Epidermal melanocyte (primary cell): ENCODE results near the gene MBD3.

ENCODE experiments used
- DNase-seq: peaks from one replicate; pipeline ENCODE4 v3.0.0; 2011; ENCODE audit warnings: low spot score; ENCODE audit not compliant: insufficient read length

The MBD3 gene

DNA sequence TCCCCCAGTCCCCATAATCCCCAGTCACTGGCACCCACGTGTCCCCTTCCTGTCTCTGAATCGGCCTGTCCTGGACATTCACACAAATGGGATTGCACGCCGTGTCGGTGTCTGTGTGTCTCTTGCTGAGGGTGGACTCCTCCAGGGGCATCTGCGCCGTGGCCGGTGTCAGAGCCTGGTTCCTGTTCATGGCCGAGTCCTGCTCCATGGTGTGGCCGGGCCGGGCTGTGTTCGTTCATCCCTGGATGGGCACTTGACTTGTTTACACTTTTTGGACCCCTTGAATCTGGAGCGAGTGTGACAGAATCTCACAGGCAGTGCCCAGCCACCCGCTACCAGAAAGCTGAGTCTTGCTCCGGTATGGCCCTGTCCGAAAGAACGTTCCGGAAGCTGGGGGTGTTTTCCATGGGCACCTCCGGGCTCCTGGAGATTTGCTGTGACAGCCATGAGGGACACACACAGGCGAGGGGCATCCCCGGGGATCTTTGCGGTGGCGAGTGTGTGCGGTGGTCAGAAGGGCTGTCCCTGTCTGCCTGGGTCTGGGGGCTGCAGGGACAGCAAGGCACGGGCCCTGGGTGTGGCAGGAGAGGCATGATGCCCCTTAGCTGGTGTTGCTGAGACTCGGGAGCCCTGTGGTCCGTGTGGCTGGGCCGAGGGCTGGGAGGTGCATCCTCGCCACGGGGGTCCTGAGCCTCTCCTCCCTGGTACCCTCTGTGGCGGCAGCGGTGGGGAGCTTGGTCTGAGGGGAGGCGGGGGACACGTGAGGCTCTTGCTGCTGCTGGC, 18.1 kb downstream of the MBD3 start:
- DNase-seq = no peak

DNA sequence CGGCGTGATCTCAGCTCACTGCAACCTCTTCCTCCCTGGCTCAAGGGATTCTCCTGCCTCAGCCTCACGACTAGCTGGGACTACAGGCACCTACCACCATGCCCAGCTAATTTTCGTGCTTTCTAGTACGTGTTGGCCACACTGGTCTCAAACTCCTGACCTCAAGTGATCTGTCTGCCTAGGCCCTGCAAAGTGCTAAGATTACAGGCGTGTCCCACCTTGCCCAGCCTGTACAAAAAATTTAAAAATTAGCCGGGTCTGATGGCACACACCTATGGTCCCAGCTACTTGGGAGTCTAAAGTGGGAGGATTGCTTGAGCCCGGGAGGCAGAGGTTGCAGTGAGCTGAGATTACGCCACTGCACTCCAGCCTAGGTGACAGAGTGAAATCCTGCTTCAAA, 19.9 kb downstream of the MBD3 start:
- no peak for DNase-seq

DNA sequence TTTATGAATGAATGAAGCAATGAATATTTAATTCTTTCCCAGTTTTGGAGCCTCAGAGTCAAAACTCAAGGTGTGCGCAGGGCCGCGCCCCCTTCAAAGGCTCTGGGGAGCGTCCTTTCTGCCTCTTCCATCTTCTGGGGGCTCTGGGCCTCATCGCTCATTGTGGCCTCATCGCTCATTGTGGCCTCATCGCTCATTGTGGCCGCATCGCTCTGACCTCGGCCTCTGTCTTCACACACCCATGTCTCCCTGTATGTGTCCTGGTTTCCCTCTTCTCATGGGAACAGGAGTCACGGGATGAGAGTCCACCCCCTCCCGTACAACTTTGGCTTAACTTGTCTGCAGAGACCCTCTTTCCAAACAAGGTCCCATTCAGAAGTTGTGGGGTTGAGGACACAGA, 21.3 kb downstream of the MBD3 start:
- DNase-seq = no peak

DNA sequence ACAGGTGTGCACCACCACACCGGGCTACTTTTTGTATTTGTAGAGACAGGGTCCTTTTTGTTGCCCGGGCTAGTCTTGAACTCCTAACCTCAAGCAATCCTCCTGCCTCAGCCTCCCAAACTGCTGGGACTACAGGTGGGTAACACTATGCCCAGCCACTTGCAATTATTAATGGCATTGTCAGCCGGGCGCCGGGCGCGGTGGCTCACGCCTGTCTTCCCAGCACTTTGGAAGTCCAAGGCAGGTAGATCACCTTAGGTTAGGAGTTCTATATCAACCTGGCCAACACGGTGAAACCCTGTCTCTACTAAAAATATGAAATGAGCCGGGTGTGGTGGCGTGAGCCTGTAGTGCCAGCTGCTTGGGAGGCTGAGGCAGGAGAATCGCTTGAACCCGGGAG, 21.8 kb downstream of the MBD3 start:
- no peak for DNase-seq

DNA sequence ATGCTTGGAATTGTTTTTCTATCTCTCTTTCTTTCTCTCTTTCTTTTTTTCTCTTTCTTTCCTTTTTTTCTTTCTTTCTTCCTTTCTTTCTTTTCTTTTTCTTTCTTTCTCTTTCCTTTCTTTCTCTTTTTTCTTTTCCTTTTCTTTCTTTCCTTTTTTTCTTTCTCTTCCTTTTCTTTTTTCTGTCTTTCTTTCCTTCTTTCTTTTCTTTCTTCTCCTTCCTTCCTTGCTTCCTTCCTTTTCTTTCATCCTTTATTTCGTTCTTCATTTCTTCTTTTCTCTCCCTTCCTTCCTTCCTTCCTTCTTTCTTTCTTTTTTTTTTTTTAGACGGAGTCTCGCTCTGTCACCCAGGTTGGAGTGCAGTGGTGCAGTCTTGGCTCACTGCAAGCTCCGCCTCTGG, 22.7 kb downstream of the MBD3 start:
- DNase-seq = no peak

DNA sequence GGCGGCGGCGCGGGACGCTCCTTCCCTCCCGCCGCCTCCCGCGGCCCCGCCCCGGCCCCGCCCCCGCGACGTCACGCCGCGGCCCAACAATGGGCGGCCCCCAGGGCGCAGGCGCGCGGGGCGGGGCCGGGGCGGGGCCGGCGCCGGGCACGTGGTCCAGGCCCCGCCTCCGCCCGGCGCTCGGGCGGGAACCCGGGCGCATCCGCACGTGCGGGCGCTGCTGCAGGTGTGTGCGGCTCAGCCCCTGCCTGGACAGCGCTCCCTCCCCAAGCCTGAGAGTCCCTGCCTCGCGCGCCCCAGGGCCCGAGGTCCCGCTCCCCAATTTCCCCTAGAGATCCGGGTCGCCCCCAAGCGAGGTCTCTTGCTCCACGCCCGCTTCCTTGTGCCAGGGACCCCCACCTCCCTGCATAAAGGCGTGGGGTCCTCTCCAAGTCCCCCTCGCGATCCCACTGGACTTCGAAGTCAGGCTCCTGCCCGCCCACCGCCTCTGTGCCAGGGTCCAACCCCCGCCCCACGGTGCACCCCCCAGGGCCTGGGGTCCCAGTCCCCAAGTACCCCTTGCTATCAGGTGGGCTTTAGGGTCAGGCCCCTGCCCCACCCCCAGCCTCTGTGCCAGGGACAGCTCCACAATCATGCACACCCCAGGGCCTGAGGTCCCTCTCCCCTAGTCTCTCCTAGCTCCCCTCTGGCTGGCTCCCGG, 24.2 kb downstream of the MBD3 start, which contains the start of gene MEX3D:
Gene MEX3D (minus strand): TSS at position 6 of the 700 bp plus-strand sequence. CDS start 267 bp downstream, outside the sequence.
- peak; percentile 94 for DNase-seq

DNA sequence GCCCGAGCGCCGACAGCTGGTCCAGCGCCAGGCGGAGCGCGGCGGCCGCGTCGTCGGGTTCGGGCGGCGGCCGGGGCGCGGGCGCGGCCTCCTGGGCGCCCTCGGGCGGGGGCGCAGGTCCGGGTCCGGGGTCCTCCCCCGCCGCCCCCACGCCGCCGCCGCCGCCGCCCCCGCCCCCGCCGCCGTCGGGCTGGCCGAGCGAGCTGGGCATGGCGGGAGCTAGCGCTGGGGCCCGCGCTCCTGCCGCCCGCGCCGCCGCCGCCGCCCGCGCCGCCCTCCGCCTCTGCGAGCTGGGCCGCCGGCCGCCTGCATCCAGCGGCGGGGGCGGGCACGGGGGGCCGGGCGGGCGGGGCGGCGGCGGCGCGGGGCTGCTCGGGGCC, 24.8 kb downstream of the MBD3 start:
- no peak for DNase-seq

DNA sequence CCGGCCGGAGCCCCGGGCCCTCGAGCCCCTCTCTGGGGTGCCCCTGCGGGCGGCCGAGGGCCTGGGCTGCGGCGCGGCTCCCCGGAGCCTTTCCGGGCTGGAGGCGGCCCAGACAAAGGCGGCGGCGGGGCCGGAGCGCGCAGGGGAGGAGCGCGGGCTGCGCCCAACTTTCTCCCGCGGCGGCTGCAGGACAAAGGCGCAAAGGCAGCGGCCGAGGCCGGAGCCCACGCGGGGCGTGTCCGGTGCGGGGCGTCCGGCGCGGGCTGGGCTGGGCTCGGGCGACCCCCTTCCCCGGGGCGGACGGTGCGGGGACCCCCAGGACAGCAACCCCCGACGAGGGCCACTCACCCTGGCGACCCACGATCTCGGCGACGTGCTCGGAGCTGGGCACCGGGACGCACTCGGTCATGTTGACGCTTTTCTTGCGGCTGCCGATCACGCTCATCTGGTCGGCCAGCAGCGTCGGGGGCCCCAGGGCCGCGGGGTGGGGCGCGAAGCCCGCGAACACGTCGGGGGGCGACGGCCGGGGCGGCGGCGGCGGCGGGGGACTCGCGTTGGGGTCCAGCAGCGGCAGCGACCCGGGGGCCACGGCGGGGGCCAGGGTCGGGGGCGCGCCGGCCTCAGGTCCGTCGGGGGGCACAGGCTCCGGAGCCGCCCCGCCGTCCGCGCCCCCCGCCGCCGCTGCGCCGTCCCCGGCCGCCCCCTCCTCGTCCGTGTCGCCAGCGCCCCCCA, 25.4 kb downstream of the MBD3 start:
- DNase-seq = peak; percentile 69

DNA sequence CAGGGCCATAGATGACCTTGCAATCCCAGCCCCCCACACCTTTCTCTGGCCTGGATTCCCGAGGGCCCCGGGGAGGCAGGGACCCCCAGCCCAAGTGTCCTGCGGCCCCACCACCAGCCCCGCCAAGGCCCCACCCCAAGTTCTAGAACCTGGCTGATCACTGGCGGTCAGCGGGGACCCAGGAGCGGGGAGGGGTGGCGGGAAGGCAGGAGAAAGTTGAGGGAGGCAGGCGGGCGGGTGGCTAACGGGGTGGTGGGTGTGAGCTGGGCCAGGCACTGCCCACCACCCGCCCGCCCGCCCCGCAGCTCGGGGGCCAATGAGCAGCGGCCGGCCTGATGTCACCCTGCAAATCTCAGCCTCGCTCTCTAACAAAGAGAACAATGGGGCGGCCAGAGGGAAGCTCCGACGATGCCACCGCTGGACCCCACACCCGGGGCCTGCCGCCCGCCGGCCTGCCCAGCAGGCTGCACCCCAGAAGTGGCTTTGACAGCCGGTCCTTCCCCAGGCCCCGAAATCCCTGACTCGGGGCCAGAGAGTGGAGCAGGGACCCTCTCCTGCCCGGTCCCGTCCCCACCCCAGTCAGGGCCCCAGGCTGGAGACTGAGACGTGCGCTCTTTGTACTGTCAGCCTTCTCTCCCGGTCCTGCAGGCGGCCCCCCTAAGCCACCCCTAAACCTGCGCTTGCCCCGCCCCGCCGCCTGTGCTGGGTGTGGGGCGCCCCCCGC, 26.1 kb downstream of the MBD3 start:
- DNase-seq = peak; percentile 96

DNA sequence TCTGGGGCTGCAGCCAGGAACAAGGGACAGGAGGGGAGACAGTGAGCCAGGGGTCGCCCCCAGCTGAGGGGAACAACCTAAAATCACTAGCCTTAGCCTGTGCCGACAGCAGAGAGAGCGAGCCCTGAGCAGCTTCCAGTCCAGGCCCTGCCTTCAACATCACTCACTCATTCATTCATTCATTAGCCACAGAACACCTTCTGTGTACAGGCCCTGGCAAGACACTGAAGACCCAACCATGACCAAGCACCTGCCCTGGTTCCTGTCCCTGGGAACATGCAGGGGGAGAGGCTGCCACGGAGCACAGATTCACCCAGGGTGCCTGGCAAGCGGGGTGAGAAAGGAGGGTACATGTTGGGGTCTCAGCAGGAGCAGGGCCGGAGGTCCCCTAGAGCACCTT, 29.4 kb downstream of the MBD3 start:
- no peak for DNase-seq

DNA sequence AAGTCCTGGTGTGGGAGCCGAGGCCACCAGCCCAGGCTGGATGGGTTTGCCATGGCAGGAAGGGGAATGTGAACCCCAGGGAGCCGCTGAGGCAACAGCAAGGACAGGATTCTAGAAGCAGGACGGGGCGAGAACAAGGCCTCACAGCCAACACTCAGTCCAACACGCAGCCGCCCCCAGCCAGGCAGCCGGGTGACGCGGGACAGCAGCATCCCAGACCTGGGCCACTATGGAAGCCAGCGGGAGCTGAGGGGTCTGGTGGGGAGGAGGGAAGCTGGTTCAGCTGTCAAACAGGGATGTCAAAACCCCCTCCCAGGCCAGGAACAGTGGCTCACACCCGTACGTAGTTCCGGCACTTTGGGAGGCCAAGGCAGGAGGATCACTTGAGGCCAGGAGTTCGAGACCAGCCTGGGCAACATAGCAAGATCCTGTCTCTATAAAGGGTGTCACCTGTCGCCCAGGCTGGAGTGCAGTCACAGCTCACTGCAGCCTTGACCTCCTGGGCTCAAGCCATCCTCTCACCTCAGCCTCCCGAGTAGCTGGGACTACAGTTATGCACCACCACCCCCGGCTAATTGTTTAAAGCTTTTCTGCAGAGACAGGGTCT, 31.3 kb downstream of the MBD3 start:
- DNase-seq = no peak

DNA sequence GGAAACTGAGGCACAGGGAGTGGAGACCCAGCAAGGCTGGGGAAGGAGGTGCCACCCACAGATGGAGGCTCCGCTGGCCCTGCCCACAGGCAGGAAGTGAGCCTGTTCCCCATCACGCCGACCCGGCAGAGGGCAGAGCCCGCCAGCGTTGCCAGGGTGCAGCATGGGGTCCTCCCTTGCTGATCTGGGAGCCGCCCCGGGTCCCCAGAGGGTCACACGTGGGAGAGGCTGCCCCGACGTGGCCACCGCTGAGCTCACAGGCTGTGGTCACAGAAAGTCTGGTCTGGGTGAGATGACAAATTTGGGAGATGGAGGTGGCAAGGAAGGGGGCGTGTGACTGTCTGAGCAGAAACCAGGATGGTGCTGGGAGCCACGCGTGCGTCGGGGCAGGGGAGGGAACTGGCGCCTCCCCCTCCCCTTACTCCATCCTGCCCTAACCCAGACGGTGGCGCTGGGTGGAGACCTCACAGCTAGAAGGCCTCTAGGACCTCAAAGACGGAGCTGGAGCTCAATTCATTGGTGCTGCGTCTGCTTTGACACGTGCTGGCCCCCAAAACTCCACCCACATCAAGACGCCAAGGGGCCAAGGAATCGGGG, 32.3 kb downstream of the MBD3 start:
- no peak for DNase-seq

DNA sequence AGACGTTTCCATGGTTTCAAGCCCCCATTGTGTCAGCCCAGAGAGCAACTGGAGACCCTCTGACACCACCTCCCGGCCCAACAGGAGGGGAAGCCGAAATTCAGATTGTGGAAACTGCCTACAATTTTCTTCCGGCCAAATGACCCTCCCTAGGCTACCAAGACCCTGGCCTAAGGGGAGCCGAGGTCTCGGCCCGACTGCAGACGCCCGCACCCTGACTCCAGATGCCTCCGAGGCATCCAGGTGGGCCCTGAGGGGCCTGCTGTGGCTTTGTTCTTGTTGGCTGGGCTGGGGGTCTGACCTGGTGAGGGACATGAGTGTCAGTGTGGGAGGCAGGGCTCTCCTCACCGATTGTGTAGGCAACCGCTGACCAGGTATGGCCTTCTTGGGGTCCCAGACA, 34.1 kb downstream of the MBD3 start:
- no peak for DNase-seq

DNA sequence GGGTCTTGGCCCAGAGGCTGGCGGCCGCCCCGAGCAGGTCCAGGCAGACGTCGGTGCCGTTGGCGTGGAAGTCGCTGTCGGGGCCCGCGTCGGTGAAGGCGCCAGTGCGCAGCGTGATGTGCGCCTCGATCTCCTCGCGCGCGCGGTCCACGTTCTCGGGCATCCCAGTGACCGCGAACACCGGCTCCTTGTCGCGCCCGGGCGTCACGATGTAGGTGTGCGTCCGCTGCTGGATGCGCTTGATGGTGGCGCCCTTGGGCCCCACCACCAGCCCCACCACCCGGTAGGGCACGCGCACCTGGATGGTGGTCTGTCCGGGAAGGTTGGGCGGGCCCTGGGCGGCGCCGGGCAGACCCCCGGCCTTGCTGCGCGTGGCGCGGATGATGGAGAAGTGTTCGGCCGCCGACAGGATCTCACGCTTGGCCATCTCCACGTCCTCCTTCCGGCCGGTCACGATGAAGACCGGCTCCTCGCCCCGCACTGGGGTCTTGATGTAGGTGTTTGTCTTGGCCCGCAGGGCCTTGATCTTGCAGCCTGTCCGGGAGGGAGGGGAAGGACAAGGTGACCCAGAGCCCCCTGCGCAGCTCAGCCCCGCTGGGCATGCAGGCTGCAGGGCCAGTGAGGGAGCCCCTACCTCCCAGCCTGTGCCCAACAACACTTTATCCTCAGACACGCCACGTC, 36.1 kb downstream of the MBD3 start:
- no peak for DNase-seq

DNA sequence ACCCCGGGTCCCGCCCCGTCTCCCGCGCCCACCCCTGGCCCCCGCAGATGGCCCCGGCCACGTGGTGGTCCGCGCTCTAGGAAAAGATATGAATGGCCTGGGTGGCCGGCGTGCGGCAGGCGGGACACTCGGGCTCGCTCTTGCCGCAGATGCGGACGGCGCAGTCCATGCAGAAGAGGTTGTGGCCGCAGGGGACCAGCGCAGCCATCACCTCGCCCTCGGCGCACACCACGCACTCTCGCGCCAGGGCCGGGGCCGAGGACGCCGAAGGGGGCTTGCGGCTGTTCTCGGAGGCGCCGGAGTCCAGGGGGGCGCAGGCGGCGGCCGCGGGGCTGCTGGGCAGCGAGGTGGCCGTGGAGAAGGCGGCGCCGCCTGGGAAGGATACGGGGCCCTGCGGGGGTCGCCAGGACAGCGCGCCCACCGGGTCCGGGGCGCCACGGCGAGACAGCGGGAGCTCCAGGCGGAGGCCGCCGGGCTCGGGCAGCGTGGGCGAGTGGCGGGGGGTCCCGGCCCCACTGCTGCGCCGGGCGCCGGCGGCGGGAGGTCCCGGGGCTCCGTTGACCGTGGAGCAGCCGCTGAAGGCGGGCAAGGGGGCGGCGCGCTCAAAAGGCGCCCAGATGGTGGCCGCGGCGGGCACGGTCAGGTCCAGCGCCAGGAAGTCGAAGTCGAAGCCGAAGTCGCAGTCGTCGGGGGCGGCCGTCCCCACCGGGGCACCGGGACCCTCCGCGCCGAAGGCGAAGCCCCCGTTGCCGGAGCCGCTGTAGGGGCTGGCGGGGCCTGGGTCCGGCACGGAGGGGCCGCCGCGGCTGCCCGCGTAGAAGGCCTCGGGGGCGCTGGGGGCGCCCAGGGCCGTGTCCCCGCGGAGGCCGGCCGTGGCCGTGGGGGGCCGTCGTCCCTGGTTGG, 36.9 kb downstream of the MBD3 start:
- DNase-seq = no peak

DNA sequence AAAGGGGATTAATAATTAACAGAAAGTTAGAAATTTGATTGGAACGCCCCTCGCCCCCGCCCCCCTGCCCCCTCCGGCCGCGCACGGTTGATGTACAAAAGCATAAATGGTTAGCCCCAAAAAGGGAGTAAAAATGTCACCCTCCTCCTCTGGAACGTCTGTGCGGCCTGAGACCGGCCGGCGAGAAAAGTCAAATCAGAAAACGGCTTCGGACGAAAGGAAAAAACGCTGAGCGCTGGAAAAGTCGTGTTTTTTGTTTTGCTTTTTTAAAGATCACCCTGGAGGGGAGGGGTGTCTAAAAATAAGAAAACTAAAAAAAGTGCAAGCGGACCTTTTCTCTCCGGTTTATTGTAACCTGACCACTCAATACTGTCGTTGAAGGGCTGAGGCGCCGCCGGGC, 37.7 kb downstream of the MBD3 start:
- DNase-seq = no peak

DNA sequence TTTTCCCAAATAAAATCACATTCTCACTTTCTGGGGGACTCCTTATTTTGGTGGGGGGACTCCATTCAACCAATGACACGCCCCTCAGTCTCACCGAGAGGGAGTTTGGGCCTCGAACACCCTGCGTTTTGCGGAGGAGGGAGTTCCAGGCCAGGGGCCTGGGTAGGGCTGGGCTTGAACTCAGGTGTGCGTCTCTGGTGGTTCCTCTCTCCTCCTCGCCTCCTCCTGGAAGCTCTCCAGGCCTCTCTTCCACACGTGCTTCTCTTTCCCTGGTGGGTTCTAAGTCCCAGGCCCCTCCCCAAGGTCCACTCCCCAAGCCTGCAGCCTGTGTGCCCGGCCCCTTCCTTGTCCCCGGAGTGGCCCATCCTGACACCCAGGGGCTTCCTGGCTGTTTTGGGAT, 39.2 kb downstream of the MBD3 start:
- DNase-seq = no peak

DNA sequence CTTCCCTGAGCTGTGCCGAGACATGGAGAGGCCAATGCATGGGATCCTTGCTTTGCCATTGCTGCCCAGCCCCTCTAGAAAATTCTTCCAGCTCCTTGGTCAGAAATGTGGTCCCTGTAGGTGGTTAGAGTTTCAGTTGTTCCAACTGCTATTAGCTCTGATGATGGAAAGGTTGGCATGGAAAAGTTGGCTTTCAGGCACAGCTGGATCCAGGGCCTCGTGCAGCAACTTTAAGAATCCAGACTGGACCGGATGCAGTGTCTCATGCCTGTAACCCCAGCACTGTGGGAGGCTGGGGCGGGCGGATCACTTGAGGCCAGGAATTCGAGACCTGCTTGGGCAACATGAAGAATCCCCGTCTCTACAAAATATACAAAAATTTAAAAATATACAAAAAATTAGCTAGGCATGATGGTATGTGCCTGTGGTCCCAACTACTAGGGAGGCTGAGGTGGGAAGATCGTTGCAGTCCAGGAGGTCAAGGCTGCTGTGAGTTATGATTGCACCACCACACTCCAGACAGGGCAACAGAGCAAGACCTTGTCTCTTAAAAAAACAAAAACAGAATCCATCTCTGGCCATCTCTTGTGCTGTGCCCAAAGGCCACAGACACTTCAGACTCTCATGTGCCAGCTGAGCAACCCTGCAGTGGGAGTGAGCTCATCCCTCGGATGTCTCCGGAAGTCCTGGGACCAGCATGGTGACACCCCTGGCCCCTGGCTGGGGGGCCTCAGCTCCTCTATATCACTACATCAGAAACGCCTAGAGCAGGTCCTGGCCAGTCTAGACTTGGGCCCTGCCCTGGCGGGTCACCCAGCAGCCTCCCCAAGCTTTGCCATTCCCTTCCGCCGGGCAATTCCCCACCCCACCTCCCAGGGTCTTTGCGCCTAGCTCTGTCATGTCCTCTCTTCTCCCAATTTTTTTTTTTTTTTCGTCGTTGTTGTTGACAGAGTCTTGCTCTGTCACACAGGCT, 41.3 kb downstream of the MBD3 start:
- DNase-seq = no peak
